Naive B cell (primary cell): ENCODE results near the gene NCKAP5. TPM values are rescaled to one million over a fixed set of nuclear protein-coding genes. Genes with fewer than 3 reads are reported as not detected.

Experiments
- ATAC-seq, 2 donors: fragments of 150-1000 bp; cut with Tn5 transposase; 2 replicates each; pipeline ENCODE4 v1.10.0; 2021; ENCODE audit warnings: low read depth in 2 of 2, mild to moderate bottlenecking in 2 of 2, moderate library complexity in 2 of 2
- DNase-seq: peaks from one replicate; pipeline ENCODE4 v3.0.0; 2022
- H3K27ac Mint-ChIP-seq, 6 donors: one replicate each; pipeline ENCODE4 v1.8.0; 2020 to 2022; ENCODE audit warnings: mild to moderate bottlenecking in 6 of 6, mixed read lengths in 6 of 6, moderate library complexity in 5 of 6, inconsistent platforms in 2 of 6
- H3K27me3 Mint-ChIP-seq, 3 donors: one replicate each; pipeline ENCODE4 v1.8.0; 2021 to 2022; ENCODE audit warnings: mixed read lengths in 3 of 3, mild to moderate bottlenecking in 1 of 3
- H3K36me3 Mint-ChIP-seq, 2 donors: one replicate each; pipeline ENCODE4 v1.8.0; 2020 to 2022; ENCODE audit warnings: mixed read lengths in 2 of 2, inconsistent platforms in 1 of 2, mild to moderate bottlenecking in 1 of 2
- H3K4me1 Mint-ChIP-seq, 3 donors: one replicate each; pipeline ENCODE4 v1.8.0; 2020 to 2022; ENCODE audit warnings: mixed read lengths in 3 of 3, inconsistent platforms in 1 of 3, mild to moderate bottlenecking in 1 of 3, moderate library complexity in 1 of 3
- H3K4me3 Mint-ChIP-seq, 8 donors: one replicate each; pipeline ENCODE4 v1.8.0; 2020 to 2022; ENCODE audit warnings: mild to moderate bottlenecking in 8 of 8, mixed read lengths in 8 of 8, moderate library complexity in 8 of 8, inconsistent platforms in 2 of 8
- H3K9me3 Mint-ChIP-seq, 7 donors: one replicate each; pipeline ENCODE4 v1.8.0; 2020 to 2022; ENCODE audit warnings: mixed read lengths in 7 of 7, mild to moderate bottlenecking in 5 of 7, inconsistent platforms in 2 of 7, moderate library complexity in 1 of 7
- polyA plus RNA-seq, 6 donors: library from polyadenylated mRNA; unstranded; fragments of 300-500 nt; fragmentation: Illumina TruSeq; gene quantifications; one replicate each; pipeline ENCODE4 v1.2.3, GENCODE V29; 2021; ENCODE audit warnings: low read depth in 6 of 6

The NCKAP5 gene
- polyA plus RNA-seq, 6 donors from 2014 or later: 0.10 to 0.21 TPM; not detected in 4

DNA sequence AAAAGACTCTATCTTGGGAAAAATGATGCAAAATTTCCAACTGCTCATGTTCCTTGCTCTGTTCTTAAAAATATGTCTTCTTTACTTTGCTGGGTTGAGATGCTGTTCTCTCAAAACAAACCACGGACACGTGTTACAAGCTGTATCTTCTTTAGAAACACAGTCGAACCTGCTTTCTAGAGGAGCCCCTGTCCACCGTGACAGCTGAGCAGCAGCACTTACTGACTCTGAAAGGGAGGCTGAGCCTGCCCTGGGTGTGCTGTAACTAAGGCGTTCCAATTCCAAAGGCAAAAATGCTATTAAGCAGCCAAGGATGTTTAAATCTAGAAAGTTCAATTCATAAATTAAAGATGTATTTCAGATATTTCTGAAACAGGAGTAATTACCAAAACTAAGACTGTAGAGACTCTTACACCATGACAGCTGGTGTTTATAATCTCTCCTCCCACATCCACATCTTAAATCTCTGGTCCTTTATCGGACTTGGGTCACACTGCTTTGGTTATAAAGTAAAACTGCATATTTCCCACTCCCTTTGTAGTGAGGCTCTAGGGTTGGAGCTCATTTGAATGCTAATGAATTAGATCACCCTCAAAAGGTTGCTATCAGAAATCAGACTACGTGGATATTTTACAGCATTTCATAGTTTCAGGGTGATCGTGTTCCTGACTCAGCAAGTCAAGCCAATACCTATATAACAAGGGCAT lies 617.1 kb downstream of the NCKAP5 start:
- Mint-ChIP-seq H3K27ac (no peak overlapping the region), H3K9me3 (peaks cover 0 to 6% (median 2%) of the 10 kb centered on the region in 7 donors), H3K4me1 (peaks cover 0 to 7% (median 4%) of the 10 kb centered on the region in 3 donors), H3K27me3 (peaks cover 0 to 5% (median 0%) of the 10 kb centered on the region in 3 donors), H3K36me3 (no peaks in the 10 kb centered on the region), H3K4me3 (no peak overlapping the region)
- DNase-seq (no peak), ATAC-seq (no peak)

DNA sequence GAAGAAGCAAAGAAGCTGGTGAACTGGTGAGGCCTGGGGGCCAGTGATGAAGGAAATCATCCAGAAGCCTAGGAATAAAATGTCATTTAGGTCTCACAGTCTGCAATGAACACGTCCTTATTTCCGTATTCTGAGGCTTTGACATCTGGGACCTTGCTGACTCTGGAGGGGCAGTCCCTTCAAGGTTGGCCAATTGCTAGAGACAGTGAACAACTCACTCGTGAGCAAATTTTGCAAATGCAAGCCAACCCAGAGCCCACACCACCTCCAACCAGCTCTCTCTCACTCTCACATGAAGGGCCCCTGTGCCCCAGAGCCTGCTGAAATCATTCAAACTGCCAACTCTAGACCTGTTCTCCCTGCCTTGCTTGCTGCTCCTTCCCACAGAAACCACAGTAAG lies 619.2 kb downstream of the NCKAP5 start:
- H3K27ac Mint-ChIP-seq: peak overlapping the region in 1 of 6 donors; percentile 57
- peaks cover 0 to 5% (median 0%) of the 10 kb centered on the region in 3 donors for H3K27me3 Mint-ChIP-seq
- H3K4me3 Mint-ChIP-seq: no peak overlapping the region
- DNase-seq: no peak
- H3K4me1 Mint-ChIP-seq: peaks cover 0 to 7% (median 4%) of the 10 kb centered on the region in 3 donors
- no peaks in the 10 kb centered on the region for H3K36me3 Mint-ChIP-seq
- H3K9me3 Mint-ChIP-seq: peaks cover 0 to 6% (median 0%) of the 10 kb centered on the region in 7 donors
- ATAC-seq: no peak

DNA sequence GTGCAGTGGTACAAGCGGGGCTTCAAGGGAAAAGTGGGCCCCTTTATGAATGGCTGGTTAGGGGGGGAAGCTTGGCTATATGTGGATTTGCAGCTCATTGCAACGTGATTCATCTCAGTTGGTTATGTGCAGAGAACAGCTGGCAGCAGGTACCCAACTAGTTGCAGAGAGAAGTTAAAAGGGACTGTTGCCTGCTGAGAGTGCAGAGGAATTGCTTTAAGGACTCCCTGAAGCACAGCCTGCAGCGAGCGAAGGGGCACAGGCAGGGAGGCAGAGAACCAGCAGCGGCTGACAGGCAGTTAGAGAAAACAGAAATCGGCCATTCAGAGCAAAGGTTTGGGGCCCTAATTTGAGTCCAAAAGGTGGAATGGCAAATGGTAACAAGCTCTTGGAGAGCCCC lies 620.1 kb downstream of the NCKAP5 start:
- H3K4me1 Mint-ChIP-seq: peaks cover 0 to under 1% (median 0%) of the 10 kb centered on the region in 3 donors

DNA sequence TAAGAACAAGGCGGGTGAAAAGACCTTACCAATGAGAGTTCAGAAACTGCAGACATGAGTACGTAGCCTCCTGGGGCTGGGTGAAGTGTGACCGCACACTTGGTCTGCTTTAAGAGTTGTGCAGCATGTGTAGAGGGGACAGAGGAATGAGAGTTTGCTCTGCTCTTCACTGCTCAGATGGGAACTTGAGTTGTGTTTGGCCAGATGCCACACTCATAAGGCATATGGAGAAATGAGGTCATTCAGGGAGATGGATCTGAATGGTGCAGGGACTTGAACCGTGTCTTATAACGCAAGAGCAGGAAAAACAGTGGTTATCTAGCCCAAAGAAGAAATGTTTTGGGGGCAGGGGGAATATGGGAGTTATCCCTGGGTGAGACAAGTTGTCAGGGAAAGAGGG lies 624.4 kb downstream of the NCKAP5 start:
- H3K9me3 Mint-ChIP-seq: peaks cover 0 to 6% (median 0%) of the 10 kb centered on the region in 7 donors
- ATAC-seq (no peak), DNase-seq (no peak)
- H3K4me3 Mint-ChIP-seq: no peak overlapping the region
- H3K36me3 Mint-ChIP-seq: no peaks in the 10 kb centered on the region
- H3K27me3 Mint-ChIP-seq: no peaks in the 10 kb centered on the region
- H3K4me1 Mint-ChIP-seq: no peaks in the 10 kb centered on the region
- no peak overlapping the region for H3K27ac Mint-ChIP-seq

More for the DNA sequence above, 620.1 kb downstream of the NCKAP5 start:
- peaks cover 0 to 5% (median 0%) of the 10 kb centered on the region in 3 donors for H3K27me3 Mint-ChIP-seq
- no peak overlapping the region for H3K4me3 Mint-ChIP-seq
- no peaks in the 10 kb centered on the region for H3K36me3 Mint-ChIP-seq
- H3K9me3 Mint-ChIP-seq: peaks cover 0 to 6% (median 0%) of the 10 kb centered on the region in 7 donors
- ATAC-seq: no peak
- no peak for DNase-seq
- no peak overlapping the region for H3K27ac Mint-ChIP-seq

DNA sequence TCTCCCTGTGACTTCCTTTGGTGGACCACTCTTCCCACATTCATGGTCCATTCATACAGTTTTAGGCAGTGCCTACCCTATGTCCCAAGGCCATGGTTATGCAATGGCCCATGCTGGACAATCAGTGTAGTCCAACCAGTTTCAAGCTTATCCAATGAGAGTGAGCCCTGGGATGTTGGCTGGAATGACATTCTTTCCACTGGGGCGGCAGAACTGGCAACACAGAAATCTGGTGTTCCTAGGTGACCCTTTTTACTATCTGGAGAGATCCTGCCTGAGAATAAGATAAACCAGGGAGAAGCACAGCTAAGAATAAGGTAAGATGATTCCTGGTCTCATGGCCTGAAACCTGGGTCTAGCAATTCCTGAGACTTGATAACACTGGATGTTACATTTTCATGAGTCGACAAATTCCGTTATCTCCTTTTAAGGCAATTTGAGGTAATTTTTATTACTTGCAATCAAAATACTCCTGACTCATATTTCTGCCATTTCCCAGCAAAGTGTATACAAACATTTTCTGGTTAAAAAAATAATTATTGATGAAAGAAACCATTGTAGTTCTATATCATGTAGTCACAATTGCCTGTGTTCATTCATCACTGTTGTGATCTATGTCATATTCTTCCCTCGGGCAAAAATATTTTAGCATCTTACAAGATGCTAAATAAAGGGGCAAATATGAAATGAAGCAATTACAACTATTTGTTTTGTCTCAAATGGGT lies 626.8 kb downstream of the NCKAP5 start:
- no peaks in the 10 kb centered on the region for H3K4me1 Mint-ChIP-seq
- H3K36me3 Mint-ChIP-seq: no peaks in the 10 kb centered on the region
- peaks cover 0 to 9% (median 2%) of the 10 kb centered on the region in 7 donors for H3K9me3 Mint-ChIP-seq
- H3K27ac Mint-ChIP-seq: no peak overlapping the region
- DNase-seq (no peak), ATAC-seq (no peak)
- H3K4me3 Mint-ChIP-seq: no peak overlapping the region
- no peaks in the 10 kb centered on the region for H3K27me3 Mint-ChIP-seq

DNA sequence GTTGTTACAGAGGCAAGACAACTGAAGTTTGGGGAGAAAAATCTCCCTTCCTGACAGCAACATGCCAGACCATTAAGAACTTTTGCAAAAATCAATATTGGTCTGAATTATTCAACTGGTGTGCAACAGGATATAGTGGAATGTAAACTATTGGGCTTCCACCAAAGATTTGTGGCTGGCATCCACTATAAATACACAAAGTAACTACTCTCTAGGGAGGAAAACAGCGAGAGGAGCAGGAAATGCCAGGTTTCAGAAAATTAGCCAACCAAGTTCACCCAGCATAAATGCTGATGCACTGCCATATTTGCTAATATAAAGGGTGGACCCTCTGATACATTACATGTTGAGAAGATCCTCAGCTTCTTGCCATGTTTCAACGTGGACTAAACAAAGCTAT lies 630.6 kb downstream of the NCKAP5 start:
- H3K36me3 Mint-ChIP-seq: no peaks in the 10 kb centered on the region
- peaks cover 0 to 11% (median 4%) of the 10 kb centered on the region in 7 donors for H3K9me3 Mint-ChIP-seq
- no peak overlapping the region for H3K27ac Mint-ChIP-seq
- H3K4me1 Mint-ChIP-seq: no peaks in the 10 kb centered on the region
- H3K4me3 Mint-ChIP-seq: no peak overlapping the region
- no peak for DNase-seq
- no peak for ATAC-seq
- no peaks in the 10 kb centered on the region for H3K27me3 Mint-ChIP-seq

DNA sequence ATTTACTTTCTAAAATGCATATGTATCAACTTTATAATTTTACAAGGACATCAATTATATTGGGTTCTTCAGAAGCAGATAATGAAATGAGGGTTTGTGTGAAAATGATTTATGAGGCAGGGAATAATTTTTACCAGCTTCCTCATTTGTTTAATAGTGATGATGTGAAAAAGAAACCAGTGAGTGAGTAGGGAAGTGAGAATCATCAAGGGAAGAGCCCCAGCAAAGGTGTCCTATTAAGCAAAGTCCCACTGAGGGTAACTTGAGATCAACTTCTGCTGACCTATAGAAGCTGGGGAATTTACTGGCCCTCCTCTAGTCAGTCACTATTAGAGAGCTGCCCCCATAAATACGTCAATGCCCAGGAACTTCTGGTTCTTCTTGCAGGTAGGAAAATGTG lies 631.5 kb downstream of the NCKAP5 start:
- Mint-ChIP-seq H3K36me3 (no peaks in the 10 kb centered on the region), H3K4me3 (no peak overlapping the region), H3K27ac (no peak overlapping the region), H3K4me1 (no peaks in the 10 kb centered on the region), H3K9me3 (peaks cover 0 to 11% (median 4%) of the 10 kb centered on the region in 7 donors), H3K27me3 (no peaks in the 10 kb centered on the region)
- DNase-seq (no peak), ATAC-seq (peak in 1 of 2 donors; percentile 33)

DNA sequence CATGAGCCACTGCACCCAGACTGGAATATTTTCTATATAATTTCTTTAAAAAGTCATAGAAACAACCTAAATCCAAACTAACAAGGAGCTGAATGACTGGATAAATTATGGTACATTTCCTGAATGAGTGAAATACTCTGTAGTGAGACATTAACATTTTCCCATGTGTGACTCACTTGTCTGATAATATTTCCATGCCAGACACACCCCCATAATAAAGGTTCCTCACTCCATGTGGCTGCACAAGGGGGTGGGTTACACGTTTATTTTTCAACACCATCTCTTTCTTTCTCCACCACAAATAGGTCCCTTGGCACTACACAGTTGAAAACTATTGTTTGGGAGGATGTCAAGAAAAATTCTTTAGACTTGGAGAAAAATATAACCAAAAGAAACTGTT lies 632.0 kb downstream of the NCKAP5 start:
- no peak overlapping the region for H3K4me3 Mint-ChIP-seq
- no peaks in the 10 kb centered on the region for H3K36me3 Mint-ChIP-seq
- DNase-seq (no peak), ATAC-seq (no peak)
- H3K4me1 Mint-ChIP-seq: no peaks in the 10 kb centered on the region
- H3K9me3 Mint-ChIP-seq: peaks cover 0 to 11% (median 4%) of the 10 kb centered on the region in 7 donors
- H3K27me3 Mint-ChIP-seq: no peaks in the 10 kb centered on the region
- H3K27ac Mint-ChIP-seq: no peak overlapping the region

DNA sequence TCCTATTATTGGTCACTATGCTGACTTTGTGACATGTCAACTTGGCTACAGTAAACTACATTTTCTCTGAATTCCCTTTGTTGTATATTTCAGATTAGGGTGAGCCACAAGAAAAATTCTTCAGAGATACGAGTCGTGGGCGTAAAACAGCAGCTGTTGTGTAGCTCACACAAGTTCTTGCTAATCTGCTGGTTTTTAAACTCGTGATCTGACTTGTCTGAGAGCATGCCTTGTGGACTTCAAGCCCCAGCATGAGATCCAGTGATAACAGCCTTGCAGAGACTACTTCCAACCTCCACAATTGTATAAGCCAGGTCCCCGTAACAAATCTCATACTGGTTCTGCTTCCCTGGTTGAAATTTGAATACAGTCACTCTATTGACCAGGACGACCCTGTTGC lies 638.5 kb downstream of the NCKAP5 start:
- ATAC-seq (no peak), DNase-seq (no peak)
- H3K27me3 Mint-ChIP-seq: no peaks in the 10 kb centered on the region
- H3K4me1 Mint-ChIP-seq: no peaks in the 10 kb centered on the region
- peaks cover 0 to 7% (median 3%) of the 10 kb centered on the region in 7 donors for H3K9me3 Mint-ChIP-seq
- peak overlapping the region in 1 of 6 donors; percentile 24 for H3K27ac Mint-ChIP-seq
- no peaks in the 10 kb centered on the region for H3K36me3 Mint-ChIP-seq
- H3K4me3 Mint-ChIP-seq: no peak overlapping the region

DNA sequence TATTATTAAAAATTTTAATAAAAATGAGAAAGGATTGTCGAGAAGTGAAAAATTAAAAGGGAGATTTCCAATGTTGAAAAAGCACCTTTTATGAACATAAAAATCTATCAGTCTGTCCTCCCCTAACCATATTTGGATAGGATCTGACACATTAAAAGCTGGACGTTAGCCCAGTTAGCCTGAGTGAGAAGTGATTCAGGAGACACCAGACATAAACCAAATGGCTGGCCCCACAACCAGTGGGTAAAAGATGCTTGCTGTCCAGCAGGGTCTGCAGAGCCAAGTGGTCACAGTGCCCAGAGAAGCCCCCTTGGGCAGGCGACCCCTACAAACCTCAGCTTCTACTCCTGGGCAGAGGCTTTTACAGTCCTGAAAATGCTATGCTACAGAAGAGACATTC lies 644.5 kb downstream of the NCKAP5 start:
- no peak for DNase-seq
- ATAC-seq: no peak
- Mint-ChIP-seq H3K27ac (peak overlapping the region in 1 of 6 donors; percentile 5), H3K4me1 (no peaks in the 10 kb centered on the region), H3K36me3 (no peaks in the 10 kb centered on the region), H3K27me3 (no peaks in the 10 kb centered on the region), H3K9me3 (peaks cover 0 to 10% (median 4%) of the 10 kb centered on the region in 7 donors), H3K4me3 (no peak overlapping the region)

DNA sequence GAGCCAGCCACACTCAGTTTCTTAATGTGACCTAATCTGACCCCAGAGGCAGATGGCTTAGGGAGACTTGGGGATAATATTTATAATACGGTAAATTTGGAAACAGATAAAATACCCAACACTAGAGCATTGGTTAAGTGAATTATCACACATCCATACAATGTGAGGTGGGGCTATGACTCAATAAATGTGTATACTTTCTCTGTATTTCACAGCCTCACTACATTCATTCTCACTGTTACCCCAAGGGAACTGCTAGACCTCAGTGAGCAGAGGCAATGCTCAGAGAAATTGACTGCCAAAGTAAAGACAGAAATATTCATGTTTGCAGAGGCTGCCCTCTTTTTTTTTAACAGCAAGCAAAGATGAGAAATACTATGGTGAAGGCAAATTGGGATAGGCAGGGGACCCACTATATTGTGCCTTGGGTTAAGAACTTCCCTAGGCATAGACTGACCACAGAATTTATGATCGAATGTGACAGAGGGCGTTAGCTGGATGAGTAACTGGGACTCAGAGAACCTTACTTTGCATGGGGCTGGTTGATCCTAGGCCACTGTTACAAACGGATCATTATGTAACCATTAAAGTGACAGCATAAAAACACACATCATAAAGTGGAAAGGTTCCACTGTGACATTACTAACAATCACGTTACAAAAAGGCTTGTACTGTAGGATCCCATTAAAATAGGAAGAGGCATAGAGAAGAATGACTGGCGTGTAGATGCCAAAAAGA lies 652.3 kb downstream of the NCKAP5 start:
- Mint-ChIP-seq H3K36me3 (no peaks in the 10 kb centered on the region), H3K4me1 (no peaks in the 10 kb centered on the region), H3K9me3 (peaks cover 0 to 9% (median 3%) of the 10 kb centered on the region in 7 donors), H3K4me3 (no peak overlapping the region), H3K27me3 (no peaks in the 10 kb centered on the region), H3K27ac (no peak overlapping the region)
- ATAC-seq (no peak), DNase-seq (no peak)

DNA sequence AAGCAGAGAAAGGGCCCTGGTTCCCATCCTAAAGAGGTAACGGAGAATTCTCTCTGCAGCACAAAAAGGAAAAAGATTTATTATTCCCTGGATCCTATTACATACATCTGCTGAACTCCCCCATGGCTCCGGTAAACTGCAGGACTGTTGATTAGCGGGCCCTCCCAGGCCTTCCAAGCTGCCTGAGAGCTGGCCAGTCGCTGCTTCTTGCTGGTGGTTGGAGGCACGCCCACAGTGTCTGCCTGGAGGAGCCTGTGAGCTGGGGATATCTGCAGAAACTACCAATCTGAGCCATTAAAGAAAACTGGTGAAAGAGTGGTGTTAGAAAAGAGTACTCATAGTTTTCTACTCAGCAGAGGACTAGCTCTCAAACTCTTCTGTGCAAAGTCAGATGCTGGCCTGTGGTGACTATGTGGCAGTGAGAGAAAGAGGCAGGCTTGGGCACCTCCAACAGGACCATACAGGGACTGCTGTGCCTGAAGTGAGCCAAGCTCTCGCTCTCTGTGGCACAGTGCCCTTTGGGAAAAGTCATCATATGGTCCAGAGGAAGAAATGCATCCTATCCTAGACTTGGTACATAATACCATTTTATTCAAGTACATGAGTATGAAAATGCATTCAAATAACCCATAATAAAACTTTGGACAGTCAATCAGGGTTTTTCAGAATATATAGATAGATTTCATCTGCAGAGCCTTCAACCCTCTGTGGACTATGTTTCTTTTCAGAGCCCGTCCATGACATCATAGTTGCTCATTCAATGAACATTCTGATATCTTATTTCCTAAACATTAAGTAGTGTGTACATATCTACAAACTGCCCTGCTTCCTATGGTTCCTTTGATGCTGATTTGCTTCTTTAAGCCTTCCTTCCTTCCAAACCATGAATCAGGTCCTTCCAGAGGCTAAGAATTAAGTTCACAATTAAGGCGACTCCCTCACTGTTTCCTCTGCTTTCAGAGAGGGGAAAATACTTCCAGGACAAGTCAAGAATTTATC lies 656.2 kb downstream of the NCKAP5 start:
- no peak for DNase-seq
- H3K36me3 Mint-ChIP-seq: no peaks in the 10 kb centered on the region
- H3K4me1 Mint-ChIP-seq: no peaks in the 10 kb centered on the region
- H3K9me3 Mint-ChIP-seq: peaks cover 3 to 6% (median 5%) of the 10 kb centered on the region in 7 donors
- no peak overlapping the region for H3K4me3 Mint-ChIP-seq
- no peaks in the 10 kb centered on the region for H3K27me3 Mint-ChIP-seq
- no peak for ATAC-seq
- H3K27ac Mint-ChIP-seq: no peak overlapping the region

DNA sequence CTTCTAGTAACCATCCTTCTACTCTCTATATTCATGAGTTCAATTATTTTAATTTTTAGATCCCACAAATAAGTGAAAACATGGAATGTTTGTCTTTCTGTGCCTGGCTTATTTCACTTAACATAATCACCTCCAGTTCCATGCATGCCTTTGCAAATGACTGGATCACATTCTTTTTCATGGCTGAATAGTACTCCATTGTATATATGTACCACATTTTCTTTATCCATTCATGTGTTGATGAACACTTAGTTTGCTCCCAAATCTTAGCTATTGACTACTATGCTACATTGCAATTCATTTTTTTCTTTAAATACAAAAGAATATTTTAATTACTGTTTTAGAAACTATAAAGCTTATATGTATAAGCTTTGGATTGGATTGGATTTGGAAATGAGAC lies 657.8 kb downstream of the NCKAP5 start:
- ATAC-seq: no peak
- Mint-ChIP-seq H3K4me3 (no peak overlapping the region), H3K9me3 (peaks cover 3 to 8% (median 5%) of the 10 kb centered on the region in 7 donors), H3K4me1 (no peaks in the 10 kb centered on the region), H3K27me3 (no peaks in the 10 kb centered on the region), H3K27ac (no peak overlapping the region), H3K36me3 (no peaks in the 10 kb centered on the region)
- DNase-seq: no peak
